ENCODE results near the gene RPS16. TPM values are rescaled to one million over a fixed set of nuclear protein-coding genes. Genes with fewer than 3 reads are reported as not detected.

RPS16 gene
- total and polyA plus RNA-seq, 2 of the 8 experiments (the other 6 are each of a cell fraction or from before 2014, with no cell fraction given), result 2,433 to 7,810 TPM

DNA sequence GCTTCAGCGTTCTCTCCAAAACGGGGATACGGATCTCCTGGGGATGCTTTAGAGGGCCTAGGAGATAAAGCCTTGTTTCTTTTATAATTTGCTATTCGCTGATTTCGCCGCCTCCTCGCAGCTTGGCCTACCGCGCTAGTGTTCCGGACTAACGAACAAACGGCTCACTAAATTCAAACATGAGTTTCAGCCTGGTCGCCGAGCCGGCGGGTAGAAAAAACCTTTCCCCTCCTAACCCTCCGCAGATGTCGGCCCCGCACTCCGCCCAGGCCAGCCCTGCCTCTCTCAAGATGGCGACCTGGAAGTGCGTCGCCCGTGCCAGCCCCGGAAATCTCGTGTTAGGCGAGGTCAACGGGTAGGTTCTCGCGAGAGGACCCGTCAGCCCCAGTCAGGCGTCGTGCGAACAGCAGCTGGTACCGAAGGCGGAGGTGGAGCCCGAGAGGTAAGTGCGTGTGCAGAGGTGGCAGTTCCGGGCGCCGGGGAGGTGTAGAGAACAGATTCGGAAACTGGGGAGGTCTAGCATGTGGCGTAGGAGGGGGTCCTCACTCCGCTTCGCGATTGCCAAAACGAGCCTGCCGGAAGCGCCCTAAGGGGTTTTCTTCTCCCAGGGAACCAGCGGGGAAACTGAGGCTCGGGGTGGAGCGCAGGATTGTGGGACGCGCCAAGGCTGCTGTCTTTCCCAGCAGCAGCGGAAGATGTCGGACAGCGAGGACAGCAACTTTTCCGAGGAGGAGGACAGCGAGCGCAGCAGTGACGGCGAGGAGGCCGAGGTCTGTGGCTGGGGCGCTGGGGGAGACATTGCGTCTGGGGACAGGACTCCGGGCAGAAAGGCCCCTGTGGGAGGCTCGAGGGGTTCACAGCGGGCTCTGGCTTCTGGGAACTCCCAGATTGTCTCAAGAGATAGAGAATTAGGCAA, 9.7 kb upstream of the RPS16 start, which contains the start of gene SUPT5H (continued):
- TF ChIP-seq, protein P1, sequence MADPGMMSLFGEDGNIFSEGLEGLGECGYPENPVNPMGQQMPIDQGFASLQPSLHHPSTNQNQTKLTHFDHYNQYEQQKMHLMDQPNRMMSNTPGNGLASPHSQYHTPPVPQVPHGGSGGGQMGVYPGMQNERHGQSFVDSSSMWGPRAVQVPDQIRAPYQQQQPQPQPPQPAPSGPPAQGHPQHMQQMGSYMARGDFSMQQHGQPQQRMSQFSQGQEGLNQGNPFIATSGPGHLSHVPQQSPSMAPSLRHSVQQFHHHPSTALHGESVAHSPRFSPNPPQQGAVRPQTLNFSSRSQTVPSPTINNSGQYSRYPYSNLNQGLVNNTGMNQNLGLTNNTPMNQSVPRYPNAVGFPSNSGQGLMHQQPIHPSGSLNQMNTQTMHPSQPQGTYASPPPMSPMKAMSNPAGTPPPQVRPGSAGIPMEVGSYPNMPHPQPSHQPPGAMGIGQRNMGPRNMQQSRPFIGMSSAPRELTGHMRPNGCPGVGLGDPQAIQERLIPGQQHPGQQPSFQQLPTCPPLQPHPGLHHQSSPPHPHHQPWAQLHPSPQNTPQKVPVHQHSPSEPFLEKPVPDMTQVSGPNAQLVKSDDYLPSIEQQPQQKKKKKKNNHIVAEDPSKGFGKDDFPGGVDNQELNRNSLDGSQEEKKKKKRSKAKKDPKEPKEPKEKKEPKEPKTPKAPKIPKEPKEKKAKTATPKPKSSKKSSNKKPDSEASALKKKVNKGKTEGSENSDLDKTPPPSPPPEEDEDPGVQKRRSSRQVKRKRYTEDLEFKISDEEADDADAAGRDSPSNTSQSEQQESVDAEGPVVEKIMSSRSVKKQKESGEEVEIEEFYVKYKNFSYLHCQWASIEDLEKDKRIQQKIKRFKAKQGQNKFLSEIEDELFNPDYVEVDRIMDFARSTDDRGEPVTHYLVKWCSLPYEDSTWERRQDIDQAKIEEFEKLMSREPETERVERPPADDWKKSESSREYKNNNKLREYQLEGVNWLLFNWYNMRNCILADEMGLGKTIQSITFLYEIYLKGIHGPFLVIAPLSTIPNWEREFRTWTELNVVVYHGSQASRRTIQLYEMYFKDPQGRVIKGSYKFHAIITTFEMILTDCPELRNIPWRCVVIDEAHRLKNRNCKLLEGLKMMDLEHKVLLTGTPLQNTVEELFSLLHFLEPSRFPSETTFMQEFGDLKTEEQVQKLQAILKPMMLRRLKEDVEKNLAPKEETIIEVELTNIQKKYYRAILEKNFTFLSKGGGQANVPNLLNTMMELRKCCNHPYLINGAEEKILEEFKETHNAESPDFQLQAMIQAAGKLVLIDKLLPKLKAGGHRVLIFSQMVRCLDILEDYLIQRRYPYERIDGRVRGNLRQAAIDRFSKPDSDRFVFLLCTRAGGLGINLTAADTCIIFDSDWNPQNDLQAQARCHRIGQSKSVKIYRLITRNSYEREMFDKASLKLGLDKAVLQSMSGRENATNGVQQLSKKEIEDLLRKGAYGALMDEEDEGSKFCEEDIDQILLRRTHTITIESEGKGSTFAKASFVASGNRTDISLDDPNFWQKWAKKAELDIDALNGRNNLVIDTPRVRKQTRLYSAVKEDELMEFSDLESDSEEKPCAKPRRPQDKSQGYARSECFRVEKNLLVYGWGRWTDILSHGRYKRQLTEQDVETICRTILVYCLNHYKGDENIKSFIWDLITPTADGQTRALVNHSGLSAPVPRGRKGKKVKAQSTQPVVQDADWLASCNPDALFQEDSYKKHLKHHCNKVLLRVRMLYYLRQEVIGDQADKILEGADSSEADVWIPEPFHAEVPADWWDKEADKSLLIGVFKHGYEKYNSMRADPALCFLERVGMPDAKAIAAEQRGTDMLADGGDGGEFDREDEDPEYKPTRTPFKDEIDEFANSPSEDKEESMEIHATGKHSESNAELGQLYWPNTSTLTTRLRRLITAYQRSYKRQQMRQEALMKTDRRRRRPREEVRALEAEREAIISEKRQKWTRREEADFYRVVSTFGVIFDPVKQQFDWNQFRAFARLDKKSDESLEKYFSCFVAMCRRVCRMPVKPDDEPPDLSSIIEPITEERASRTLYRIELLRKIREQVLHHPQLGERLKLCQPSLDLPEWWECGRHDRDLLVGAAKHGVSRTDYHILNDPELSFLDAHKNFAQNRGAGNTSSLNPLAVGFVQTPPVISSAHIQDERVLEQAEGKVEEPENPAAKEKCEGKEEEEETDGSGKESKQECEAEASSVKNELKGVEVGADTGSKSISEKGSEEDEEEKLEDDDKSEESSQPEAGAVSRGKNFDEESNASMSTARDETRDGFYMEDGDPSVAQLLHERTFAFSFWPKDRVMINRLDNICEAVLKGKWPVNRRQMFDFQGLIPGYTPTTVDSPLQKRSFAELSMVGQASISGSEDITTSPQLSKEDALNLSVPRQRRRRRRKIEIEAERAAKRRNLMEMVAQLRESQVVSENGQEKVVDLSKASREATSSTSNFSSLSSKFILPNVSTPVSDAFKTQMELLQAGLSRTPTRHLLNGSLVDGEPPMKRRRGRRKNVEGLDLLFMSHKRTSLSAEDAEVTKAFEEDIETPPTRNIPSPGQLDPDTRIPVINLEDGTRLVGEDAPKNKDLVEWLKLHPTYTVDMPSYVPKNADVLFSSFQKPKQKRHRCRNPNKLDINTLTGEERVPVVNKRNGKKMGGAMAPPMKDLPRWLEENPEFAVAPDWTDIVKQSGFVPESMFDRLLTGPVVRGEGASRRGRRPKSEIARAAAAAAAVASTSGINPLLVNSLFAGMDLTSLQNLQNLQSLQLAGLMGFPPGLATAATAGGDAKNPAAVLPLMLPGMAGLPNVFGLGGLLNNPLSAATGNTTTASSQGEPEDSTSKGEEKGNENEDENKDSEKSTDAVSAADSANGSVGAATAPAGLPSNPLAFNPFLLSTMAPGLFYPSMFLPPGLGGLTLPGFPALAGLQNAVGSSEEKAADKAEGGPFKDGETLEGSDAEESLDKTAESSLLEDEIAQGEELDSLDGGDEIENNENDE (IDR thresholded peaks at IDR 0.05; ENCODE audit: insufficient replicate concordance, low read length), result no peak
- TF ChIP-seq CBX5 (IDR thresholded peaks at IDR 0.05; ENCODE audit: low read depth, low read length) (no peak), SRF (IDR thresholded peaks at IDR 0.05; ENCODE audit: low read depth, low read length) (no peak), ASH2L (IDR thresholded peaks at IDR 0.05; ENCODE audit: low read length) (peak; percentile 62), EZH2 (IDR thresholded peaks at IDR 0.05; ENCODE audit: low read depth, low read length, severe bottlenecking) (no peak), CREB1 (IDR thresholded peaks at IDR 0.05) (peak; percentile 85), CTBP2 (IDR thresholded peaks at IDR 0.05; ENCODE audit: borderline replicate concordance, insufficient read depth, insufficient read length, low read length) (no peak), NANOG (IDR thresholded peaks at IDR 0.05; ENCODE audit: insufficient read depth, low read depth, low read length, poor library complexity, severe bottlenecking) (no peak)
- TF ChIP-seq, protein P2, sequence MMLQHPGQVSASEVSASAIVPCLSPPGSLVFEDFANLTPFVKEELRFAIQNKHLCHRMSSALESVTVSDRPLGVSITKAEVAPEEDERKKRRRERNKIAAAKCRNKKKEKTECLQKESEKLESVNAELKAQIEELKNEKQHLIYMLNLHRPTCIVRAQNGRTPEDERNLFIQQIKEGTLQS (IDR thresholded peaks at IDR 0.05; ENCODE audit: insufficient read depth, low read depth, low read length), result no peak

Data from H1 (cell line).